ENCODE results near the gene CNTN6. TPM values are rescaled to one million over a fixed set of nuclear protein-coding genes. Genes with fewer than 3 reads are reported as not detected.

CNTN6 gene
- total and polyA plus RNA-seq, 12 donors, result 0.01 to 0.22 (median 0.11) TPM; not detected in 9

DNA sequence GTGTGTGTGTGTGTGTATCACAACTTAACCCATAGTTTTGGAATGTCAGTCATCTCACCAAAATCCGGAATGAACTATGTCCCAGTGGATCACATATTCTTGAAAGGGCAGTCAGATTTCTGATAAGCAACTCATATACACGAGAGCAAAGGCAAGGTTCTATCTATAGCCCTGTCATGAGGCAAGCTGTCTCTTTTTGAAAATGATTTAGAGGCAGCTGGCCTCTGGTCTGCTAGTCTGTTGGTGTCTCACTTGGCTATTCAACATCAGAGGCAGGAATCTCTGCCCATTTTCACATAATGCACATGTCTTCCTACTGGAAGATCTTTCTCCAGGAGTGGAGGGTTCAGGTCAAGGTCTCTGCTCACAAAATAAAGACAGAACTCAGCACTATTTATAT, 79.8 kb downstream of the CNTN6 start:
- TF ChIP-seq, protein P1, sequence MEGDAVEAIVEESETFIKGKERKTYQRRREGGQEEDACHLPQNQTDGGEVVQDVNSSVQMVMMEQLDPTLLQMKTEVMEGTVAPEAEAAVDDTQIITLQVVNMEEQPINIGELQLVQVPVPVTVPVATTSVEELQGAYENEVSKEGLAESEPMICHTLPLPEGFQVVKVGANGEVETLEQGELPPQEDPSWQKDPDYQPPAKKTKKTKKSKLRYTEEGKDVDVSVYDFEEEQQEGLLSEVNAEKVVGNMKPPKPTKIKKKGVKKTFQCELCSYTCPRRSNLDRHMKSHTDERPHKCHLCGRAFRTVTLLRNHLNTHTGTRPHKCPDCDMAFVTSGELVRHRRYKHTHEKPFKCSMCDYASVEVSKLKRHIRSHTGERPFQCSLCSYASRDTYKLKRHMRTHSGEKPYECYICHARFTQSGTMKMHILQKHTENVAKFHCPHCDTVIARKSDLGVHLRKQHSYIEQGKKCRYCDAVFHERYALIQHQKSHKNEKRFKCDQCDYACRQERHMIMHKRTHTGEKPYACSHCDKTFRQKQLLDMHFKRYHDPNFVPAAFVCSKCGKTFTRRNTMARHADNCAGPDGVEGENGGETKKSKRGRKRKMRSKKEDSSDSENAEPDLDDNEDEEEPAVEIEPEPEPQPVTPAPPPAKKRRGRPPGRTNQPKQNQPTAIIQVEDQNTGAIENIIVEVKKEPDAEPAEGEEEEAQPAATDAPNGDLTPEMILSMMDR (IDR thresholded peaks at IDR 0.05), result no peak
- Histone ChIP-seq H3K9me3 (peaks cover 0 to 3% (median 0%) of the 10 kb centered on the region in 11 donors), H3K27ac (no peak overlapping the region), H3K4me3 (no peak overlapping the region), H3K4me1 (peaks cover 0 to 8% (median 0%) of the 10 kb centered on the region in 9 donors), H3K36me3 (no peaks in the 10 kb centered on the region), H3K27me3 (no peaks in the 10 kb centered on the region)
- DNase-seq (no peak), ATAC-seq (no peak)
- 14 to 15% methylated on average over 2 of the region's 2 CpGs for WGBS, 2 donors
- intact Hi-C loops (cut with DNase I), result no loop called here

DNA sequence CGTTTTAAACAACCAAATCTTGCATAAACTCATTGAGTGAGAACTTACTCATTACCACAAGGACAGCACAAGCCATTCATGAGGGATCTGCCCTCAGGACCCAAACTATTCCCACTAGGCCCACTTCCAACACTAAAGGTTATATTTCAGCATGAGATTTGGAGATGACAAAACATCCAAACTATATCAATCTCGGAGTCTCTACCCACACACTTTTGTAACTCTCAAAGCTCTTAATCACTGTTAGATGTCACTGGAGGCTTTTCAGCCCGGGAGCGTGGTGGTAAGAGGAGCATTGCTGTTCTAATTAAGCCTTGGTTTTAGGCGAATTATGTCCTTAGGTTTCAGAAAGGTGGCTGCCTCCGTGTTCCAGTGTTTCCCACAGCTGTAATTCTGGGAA, 86.3 kb downstream of the CNTN6 start:
- Histone ChIP-seq H3K27ac (no peak overlapping the region), H3K4me1 (no peaks in the 10 kb centered on the region), H3K27me3 (no peaks in the 10 kb centered on the region), H3K9me3 (peaks cover 0 to 3% (median 0%) of the 10 kb centered on the region in 11 donors), H3K4me3 (no peak overlapping the region), H3K36me3 (no peaks in the 10 kb centered on the region)
- TF ChIP-seq, protein P1 (IDR thresholded peaks at IDR 0.05), result no peak
- intact Hi-C loops (cut with DNase I), result no loop called here
- ATAC-seq, result no peak
- no peak for DNase-seq
- WGBS, 2 donors, result 23 to 31% methylated on average over 6 of the region's 6 CpGs

DNA sequence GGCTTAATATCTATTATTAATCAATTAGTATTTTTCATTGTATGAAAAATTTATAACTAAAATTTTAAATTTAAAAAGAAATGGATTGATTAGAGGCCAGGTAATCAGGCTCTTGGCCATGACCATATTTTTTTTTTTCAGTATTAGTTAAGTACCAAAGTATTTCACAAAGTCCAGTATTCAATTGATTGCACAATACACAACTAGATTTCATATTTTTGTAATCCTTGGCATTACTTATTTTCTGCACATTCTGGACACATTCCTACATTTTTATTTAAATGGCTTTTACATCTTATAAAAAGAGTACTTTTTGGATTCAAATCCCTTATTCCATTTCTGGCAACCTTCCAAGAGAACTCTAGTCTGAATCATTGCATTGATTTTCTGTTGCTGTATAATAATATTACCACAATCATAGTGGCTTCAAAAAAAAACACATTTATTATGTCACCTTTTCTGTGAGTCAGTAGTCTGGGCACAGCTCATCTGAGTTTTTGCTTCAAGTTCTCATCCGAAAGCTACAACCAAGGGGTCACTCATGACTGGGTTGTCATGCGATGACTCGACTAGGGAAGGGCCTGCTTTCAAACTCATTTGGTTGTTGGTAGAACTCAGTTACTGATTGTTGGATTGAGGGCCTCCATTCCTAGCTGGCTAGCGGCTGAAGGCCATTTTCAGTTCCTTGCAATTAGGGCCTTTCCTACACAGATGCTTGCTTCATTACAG, 90.7 kb downstream of the CNTN6 start:
- 71 to 80% methylated on average over 4 of the region's 4 CpGs for WGBS, 2 donors
- no peak for ATAC-seq
- Histone ChIP-seq H3K4me1 (no peaks in the 10 kb centered on the region), H3K36me3 (no peaks in the 10 kb centered on the region), H3K27me3 (no peaks in the 10 kb centered on the region), H3K27ac (no peak overlapping the region), H3K4me3 (no peak overlapping the region), H3K9me3 (peaks cover 0 to 3% (median 0%) of the 10 kb centered on the region in 11 donors)
- no peak for DNase-seq
- intact Hi-C loops (cut with DNase I), result no loop called here
- TF ChIP-seq, protein P1 (IDR thresholded peaks at IDR 0.05), result no peak

DNA sequence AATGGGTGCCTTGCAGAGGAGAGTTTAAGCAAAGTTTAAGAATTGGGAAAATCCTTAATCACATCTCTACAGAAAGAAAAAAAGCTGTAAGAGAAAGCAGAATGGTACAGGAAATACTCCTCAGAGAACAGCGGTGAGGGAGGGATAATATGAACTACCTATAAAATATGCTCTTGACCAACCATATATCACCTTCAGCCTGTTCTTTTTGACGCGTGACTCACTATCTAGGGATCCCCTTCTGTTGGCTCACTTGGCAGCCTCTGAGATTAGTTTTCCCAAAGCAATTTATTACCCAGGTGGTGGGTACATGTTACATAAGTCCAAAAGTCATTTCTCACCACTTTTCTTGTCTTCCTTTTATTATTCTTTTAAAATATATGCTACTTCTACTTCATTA, 97.7 kb downstream of the CNTN6 start:
- ATAC-seq (no peak), DNase-seq (no peak)
- Histone ChIP-seq H3K36me3 (no peaks in the 10 kb centered on the region), H3K27me3 (no peaks in the 10 kb centered on the region), H3K9me3 (peaks cover 0 to 4% (median 0%) of the 10 kb centered on the region in 11 donors), H3K4me1 (no peaks in the 10 kb centered on the region), H3K4me3 (no peak overlapping the region), H3K27ac (no peak overlapping the region)
- intact Hi-C loops (cut with DNase I), result no loop called here
- TF ChIP-seq, protein P1 (IDR thresholded peaks at IDR 0.05), result no peak
- 79 to 88% methylated on average over 3 of the region's 3 CpGs for WGBS, 2 donors

Measured in heart right ventricle (tissue), 16 donors.